Right renal pelvis (tissue), 4 donors: ENCODE measurements around the gene LGALS3BP. TPM values are rescaled to one million over a fixed set of nuclear protein-coding genes. Genes with fewer than 3 reads are reported as not detected.
"Not testable (repeated sequence)": the region's sequence is repeated elsewhere in the genome, so short reads cannot be mapped to it uniquely, and the experiment has no call there.

Source experiments
- DNase-seq, 4 donors: peaks; one replicate each; pipeline ENCODE4 v3.0.0-alpha.2; 2013; ENCODE audit warnings: low read depth in 4 of 4, low spot score in 3 of 4, missing footprints in 1 of 4
- polyA plus RNA-seq, 4 donors: library from polyadenylated mRNA; unstranded; fragments of 120-200 nt; gene quantifications; one replicate each; pipeline ENCODE4 v1.2.1, GENCODE V29; 2013; ENCODE audit not compliant: insufficient read length in 4 of 4

Gene LGALS3BP
- polyA plus RNA-seq, 4 donors, result 114 to 156 (median 136) TPM

DNA sequence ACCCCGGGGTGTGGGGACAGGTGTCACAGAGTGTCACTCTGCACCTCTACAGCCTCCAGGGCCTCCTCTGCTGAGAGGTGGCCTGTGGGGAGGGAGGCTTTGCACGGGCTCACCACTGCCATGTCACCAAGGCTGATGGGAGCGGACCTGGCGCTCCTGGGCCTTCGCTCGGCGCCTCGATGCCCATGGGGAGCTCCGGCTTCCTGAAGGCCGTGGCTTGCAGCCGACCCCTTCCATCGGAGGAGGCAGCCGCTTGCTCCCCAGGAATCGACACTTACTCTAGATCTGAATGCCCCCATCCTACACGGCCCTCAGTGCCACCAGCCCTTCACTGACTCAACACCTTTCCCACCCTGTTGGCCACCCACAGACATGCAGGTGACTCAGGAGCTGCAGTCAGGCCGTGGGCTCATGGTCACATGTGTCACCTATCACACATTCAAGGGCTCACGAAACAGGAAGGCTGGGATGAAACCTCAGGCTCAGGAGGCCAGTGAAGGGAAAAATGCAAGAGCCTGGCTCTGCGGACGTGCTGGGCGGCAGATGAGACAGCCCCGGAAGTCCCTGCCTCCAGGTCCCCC is 11.9 kb downstream of the LGALS3BP start:
- no peak for DNase-seq

DNA sequence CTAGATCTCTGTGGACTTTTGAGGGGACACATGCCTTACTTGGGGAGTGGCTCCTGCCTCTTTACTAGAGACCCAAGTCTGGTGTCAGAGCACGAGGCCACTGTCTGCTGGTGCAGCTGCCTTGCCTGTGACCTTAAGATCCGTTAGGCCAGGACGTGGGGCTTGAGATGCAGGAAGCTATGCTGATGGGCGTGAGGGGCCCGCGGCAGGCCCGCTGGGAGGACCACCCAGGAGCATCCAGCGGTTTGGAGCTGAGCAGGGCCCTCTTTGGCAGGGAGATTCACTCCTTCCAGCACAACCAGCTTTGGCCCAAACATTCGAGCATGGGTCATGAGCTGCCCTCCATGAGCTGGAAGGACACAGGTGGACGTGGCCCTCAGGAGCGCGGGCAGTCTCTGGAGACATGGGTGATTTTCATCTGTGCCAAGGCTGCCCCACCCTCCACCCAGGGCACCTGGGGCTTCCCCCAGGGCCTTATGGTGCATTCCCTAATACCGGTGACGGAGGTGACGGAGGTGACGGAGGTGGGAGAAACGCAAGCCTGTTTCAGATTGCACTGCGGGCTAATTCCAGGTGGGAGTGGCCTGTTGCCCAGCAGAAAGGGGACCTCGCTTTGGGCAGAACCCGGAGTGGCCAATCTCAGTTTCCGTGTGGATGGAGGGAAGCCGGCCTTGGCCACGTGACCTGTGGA is 12.7 kb downstream of the LGALS3BP start:
- DNase-seq, result no peak

DNA sequence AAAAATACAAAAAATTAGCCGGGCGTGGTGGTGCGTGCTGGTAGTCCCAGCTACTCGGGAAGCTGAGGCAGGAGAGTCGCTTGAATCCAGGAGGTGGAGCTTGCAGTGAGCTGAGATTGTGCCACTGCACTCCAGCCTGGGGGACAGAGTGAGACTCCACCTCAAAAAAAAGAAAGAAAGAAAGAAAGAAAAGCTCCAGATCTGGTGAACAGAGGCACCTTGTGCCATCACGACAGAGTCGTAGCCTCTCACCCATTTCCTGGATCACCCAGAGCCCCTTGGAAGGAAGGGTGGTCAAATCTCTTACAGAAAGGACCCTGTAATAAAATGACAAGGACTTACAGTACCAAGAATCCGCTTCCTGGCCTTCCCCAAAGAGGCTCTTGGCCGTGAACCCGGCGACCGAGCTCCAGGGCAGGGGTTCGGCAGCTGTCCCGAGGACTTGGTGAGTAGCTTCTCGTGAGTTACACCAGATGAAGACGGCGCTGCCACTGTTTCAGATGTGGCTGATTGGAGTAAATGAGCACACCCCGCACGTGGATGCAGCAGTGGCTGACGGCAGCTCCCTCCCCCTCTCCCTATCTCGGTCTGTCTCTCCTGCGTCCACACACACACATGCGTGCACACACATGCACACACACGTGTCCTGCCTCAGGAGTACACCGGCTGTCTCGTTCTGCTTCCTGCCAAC is 13.5 kb downstream of the LGALS3BP start:
- no peak for DNase-seq

DNA sequence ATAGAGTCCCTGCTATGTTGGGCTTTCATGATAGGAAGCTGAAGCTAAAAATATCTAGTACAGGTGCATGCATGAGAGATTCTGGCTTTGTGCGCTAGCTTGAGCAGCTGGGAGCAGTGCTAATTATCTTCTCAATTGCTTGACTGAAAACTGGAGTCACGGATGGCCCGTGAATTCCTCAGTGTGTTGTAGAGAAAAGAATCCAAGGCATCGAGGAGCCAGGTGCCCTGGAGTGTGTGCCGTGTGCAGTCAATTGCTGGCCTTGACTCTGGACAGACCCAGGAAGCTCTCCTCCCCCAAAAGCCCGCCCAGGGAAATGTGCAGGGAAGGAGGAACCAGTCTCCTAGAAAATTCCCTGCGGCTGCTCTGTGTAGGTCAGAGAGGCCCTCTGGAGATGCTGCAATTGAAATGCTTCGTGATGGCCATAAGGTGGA is 14.2 kb downstream of the LGALS3BP start:
- DNase-seq, result no peak

DNA sequence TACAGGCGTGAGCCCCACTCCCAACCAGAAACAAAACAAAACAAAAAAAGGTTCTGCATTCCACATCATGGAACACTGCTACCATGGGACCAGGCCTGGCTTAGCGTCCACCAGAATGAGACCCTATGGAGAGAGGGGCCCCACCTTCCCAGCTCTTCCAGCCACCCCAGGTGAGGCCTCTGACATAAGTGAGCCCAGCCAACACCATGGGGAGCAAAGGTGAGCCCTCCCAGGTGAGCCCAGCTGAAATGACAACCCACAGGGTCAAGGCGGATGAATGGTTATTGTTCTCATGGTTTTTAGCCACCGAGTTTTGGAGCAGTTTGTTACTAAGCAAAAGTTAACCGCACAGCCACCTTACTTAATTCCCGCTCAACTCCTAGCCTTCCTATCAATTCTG is 16.3 kb downstream of the LGALS3BP start:
- DNase-seq, result no peak

DNA sequence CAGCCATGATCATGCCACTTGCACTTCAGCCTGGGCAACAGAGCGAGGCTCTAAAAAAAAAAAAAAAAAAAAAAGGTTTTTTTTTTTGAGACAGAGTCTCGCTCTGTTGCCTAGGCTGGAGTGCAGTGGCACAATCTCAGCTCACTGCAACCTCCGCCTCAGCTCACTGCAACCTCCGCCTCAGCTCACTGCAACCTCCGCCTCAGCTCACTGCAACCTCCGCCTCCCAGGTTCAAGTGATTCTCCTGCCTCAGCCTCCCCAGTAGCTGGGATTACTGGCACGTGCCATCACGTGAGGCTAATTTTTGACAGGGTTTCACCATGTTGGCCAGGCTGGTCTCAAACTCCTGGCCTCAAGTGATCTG is 16.8 kb downstream of the LGALS3BP start:
- not testable (repeated sequence) for DNase-seq

DNA sequence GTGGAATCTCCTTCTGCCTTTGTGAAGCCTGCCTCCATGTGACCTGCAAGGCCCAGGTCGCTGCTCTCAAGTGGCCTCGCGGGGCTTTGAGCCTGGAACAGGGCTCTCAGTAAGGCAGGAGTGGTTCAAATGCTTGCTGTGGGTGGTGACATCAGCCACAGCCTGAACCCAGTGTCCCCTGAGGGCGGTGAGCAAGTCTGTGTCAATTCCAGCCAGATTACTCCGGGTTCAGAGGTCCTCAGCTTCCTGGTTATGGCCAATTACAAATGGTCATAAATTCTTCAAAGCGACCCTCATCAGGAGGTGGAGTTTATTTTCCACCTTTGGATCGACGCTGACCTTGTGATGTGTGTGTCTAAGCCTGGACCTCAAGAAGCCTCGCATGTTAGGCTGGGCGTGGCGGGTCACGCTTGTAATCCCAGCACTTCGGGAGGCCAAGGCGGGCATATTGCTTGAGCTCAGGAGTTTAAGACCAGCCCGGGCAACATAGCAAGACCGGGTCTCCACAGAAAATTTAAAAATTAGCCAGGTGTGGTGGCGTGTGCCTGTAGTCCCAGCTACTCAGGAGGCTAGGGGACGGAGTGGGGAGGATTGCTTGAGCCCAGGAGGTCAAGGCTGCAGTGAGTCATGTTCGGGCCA is 17.3 kb downstream of the LGALS3BP start:
- DNase-seq, result no peak

DNA sequence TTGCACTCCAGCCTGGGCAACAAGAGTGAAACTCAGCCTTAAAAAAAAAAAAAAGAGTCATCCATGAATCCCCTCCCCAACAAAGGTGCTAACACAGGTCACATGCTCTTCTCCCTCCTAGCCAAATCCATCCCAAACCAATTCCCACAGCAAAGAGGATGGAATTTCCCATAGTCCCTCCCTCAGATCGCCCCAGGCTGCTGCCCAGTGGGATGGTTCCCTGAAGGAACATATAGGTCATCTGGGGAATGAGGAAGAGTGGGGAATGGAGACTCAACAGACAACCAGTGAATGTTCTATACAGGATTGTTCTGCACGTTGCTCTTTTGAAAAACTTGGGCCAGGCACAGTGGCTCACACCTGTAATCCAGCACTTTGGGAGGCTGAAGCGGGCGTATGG is 18.2 kb downstream of the LGALS3BP start:
- DNase-seq, result no peak

DNA sequence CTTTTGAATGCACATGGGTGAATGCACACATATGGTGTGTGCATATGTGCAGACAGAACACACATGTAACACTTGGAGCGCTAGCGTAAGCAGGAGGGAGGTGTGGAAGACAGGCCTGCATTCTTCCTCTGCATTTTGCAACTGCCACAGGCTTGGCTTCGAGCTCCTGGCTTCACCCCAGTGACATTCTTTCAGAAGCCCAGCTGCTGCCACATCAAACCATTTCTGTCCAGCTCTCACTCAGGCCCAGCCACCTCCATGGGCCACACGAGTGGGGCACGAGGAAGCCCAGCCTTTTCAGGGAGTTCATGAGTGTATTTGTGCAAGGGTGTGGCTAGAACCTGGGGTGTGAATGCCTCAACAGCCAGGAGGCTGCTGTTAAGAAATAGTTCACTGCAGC is 18.8 kb downstream of the LGALS3BP start:
- no peak for DNase-seq

DNA sequence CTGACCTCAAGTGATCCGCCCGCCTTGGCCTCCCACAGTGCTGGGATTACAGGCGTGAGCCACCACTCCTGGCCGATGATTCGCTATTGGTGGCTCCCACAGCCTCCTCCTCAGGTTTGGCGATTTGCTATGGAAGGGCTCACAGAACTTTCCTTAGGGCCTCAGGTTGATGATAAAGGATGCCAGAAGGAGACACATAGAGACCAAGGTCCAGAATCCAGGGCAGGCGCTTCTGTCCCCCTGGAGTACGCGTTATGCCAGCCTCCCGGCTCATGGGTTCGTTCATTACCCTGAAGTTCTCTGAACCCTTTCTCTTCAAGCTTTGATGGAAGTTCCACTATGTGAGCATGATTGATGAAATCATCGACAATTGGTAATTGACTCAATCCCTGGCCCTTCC is 19.9 kb downstream of the LGALS3BP start:
- no peak for DNase-seq

DNA sequence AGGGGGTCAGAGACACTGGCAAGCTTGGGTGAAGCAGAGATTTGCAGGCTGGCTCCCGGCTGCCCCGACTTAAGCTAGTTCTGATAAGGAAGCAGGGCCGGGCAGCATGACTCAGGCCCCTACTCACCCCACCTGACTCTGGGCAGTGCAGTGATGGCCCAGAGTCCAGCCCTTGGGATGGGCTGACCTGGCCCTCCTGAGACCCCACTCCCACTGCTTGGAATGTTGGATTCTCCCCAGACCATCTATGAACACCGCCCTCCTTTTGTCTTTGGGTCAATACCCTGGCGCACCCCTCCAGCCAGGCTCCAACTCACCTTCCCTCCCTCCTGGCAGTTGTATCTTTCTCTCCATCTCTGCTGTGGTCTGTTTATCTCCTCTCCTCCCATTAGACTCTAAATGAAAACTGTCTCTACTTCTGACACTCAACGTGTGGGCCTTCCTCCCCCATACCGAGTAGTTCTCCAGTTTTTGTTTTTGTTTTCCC is 21.0 kb downstream of the LGALS3BP start:
- DNase-seq, result no peak

DNA sequence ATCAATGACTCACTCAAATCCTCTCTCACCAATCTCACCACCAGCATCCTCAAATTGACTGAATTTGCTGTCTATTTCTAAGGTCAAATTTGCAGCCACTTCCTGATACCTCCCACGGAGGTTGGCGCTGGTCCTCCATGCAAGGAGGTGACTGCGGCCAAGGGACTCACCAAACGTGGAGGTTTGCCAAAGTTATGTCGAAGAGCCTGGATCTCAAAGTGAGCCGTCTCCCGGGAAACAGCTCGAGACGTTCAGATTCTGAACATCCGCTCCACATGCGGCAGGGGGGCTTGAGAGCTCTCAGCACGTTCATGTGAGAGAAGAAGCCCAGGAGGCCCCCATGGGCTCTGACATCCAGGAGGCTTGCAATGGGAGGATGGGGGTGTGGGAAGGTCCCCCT is 22.6 kb downstream of the LGALS3BP start:
- no peak for DNase-seq

DNA sequence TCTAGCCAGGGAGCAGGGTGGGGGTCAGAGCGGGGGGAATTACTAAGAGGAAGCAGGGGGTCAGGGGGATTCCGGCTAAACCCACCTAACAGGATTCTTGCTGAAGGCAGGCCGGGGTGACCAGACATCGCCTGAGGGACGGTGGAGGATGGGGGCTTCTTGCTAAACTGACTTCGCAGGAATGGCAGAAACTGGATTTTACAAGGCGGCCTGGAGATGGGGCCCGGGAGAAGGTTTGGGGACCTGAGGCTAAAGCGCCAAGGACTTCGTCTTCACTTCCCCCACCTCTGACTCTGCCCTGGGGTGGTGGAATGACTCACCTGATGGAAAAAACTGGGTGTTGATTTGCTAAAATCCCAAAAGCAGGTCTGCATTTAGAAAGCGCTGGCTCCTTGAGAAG is 23.5 kb downstream of the LGALS3BP start:
- no peak for DNase-seq

DNA sequence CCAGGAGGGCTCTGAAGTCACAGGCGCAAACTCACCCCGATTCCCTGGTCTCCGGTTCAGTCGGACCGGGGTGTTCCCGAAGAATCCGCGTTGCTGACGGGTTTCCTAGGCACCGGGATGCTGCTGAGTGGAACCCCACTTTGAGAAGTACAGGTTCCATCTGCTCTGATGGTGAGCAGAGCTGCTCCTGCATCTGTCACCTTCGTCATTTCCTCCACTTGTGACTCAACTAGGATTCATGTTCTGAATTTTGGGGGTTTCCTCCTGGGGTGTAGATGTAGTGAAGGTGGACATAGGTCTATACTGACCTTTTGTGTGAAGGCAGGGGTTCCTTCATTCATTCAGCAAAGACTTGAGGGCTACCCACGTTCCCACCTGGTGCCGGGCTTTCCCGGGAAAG is 25.0 kb downstream of the LGALS3BP start:
- DNase-seq, result no peak

DNA sequence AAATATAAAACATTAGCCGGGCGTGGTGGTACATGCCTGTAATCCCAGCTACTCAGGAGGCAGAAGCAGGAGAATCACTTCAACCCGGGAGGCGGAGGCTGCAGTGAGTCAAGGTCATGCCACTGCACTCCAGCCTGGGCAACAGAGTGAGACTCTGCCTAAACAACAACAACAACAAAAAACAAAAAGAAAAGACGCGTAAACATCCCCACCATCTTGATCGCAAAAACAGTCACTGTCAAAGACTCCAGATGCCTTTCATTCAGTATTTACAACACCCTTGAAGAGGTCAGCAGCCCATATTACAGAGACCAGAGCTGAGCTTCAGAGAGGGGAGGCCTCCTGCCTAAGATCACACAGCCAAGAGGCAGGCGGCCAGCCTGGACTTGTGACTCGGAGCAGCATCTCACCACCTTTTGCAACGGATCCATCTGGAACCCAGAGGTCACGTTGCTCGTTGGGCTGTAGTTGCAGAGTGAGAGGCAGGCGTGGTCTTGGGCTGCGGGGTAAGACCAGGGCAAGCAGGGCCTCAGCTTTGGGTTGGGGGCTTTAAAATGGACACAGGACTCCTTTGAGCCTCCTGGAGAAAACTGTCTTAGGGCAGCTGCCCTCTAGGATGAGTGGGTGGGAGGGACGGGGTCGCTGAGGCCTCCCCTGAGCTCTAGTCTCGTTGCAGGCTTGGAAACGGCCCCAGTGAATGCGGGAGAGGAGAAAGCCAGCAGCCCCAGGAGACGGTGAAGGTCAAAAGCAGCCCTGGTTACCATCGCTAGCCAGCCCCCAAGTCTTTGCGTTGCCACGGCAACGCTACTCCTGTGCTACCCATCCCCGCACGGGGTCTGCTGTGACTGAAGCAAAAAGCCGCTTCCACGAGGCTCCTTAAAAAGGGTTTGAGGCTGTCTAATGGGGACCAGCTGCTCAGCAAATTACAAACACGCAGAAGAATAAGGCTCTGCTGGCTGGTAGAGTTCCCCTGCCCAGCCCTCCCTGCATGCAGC is 26.1 kb downstream of the LGALS3BP start:
- DNase-seq, result no peak

DNA sequence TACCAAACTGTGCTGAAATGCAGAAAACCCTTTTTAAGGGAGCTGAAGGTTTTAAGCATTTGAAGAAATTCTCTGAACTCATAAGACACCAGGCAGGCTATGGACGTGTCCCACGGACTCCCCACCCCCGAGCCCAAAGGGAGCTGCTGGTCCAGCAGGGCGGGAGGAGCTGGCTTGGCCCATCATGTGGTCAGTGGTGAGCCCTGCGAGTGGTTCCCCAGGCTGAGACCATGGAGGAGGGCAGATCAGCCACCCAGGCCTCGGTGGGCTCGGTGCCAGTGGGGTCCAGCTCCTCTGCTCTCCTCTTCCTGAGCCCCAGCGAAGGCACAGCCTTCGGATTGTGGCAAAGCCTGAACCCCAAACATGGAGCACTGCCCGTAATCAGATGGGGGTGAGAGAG is 27.0 kb downstream of the LGALS3BP start:
- DNase-seq, result no peak

DNA sequence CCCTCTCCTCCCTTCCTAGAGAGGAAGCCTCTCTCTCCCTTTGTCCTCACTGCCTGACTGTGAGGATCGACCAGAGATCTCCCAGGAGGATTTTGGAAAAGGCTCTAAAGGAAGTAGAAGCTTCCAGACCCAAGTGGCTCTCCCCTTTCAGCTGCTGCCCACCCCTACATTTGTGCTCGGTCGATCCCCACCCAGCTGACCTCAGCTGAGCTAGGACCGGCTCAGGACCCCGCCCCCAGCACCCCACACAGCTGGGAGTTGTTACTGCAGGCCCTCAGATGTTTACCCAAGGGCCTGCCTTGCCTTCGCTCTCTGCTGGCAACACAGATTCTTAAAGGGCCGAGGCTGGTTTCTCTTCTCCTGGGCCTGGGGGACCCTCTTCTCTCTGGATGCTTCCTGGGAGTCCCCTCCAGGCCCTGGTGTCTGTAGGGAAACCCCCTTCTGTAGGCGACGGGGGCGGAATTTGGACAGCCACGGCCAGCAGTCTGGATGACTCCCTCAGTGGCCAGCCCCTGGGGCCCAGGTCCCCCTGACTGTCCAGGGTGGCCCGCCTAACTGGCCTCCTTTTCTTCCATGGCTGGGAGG is 27.7 kb downstream of the LGALS3BP start:
- no peak for DNase-seq

DNA sequence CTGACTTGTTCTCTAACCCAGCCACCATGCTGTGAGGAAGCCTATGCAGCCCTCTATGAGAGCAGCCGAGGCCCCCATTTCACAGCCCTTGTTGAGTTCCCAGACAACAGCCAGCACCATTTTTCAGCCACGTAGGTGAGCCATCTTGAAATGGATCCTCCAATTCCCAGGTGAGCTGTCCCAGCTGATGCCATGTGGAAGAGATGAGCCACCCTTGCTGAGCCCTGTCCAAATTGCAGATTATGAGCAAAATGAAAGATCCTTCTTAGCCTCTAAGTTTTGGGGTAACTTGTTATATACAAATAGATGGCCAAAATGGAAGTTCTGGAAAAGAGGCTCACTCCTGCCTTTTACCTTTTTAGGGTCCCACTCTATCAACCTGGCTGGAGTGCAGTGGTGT is 28.9 kb downstream of the LGALS3BP start:
- no peak for DNase-seq

DNA sequence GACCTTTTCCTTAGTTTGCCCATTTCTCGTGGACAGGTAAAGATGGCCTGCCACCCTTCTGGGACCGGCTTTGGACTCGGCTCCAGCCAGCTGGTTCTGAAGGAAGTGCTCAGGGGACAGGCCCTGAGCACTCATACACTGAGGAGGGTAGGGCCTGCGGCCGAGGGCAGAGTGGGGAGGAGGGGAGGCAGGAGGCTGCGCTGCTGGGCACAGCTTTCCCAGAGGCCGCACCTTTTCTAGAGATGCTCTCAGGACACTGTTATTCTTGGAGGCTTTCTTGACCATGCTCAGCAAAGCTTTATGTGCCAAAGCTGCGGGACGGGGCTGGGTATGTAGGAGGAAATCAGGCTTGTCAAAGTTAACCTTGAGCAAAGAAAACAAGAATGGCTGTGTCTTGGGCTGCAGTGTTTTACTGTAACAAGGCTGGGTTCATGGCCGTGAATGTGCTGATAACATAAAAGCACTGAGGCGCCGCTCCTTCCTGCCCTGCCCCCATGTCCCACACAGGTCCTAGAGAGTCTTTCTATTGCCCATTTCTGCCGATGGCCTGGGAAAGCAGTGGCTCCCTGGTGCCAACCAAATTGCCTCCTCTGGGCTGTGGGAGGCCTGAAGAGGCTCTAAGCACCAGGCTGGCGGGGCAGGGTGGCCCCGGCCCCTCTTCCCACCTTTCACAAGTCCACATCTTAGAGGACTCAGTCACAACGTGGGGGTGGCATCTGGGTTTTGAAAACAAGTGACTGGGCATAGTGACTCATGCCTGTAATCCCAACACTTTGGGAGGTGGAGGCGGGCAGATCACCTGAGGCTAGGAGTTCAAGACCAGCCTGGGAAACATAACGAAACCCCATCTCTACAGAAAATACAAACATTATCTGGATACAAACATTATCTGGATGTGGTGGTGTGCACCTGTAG is 32.2 kb downstream of the LGALS3BP start:
- no peak for DNase-seq
